OCI-LY1 (cell line): ENCODE results near the gene C19orf25.
"Not testable (repeated sequence)": the region's sequence is repeated elsewhere in the genome, so short reads cannot be mapped to it uniquely, and the experiment has no call there.

Experiments
- EZH2 ChIP-seq: fragments of 200-600 bp; sonication (generic), shearing (Covaris generic); IDR thresholded peaks from 2 replicates; pipeline ENCODE4 v1.8.0; 2017; ENCODE audit warnings: borderline replicate concordance, mixed run types, mild to moderate bottlenecking, antibody characterized with exemption, low read length, moderate library complexity, mixed read lengths
- TF ChIP-seq, protein P1 (sequence below): fragments of 200-600 bp; sonication (generic), shearing (Covaris generic); IDR thresholded peaks from 2 replicates; pipeline ENCODE4 v1.5.1; 2017; ENCODE audit warnings: mild to moderate bottlenecking, antibody characterized with exemption, low read length, moderate library complexity, mixed read lengths

- TF ChIP-seq, protein P1, sequence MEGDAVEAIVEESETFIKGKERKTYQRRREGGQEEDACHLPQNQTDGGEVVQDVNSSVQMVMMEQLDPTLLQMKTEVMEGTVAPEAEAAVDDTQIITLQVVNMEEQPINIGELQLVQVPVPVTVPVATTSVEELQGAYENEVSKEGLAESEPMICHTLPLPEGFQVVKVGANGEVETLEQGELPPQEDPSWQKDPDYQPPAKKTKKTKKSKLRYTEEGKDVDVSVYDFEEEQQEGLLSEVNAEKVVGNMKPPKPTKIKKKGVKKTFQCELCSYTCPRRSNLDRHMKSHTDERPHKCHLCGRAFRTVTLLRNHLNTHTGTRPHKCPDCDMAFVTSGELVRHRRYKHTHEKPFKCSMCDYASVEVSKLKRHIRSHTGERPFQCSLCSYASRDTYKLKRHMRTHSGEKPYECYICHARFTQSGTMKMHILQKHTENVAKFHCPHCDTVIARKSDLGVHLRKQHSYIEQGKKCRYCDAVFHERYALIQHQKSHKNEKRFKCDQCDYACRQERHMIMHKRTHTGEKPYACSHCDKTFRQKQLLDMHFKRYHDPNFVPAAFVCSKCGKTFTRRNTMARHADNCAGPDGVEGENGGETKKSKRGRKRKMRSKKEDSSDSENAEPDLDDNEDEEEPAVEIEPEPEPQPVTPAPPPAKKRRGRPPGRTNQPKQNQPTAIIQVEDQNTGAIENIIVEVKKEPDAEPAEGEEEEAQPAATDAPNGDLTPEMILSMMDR = not testable (repeated sequence)
- TF ChIP-seq EZH2 = not testable (repeated sequence)
Measured at GRCh38 chr19:1499231-1499630, 20.2 kb upstream of the C19orf25 start.
